PFSK-1 (cell line): ENCODE measurements around the gene POMC.

Experiments used
- POLR2AphosphoS5 ChIP-seq: IDR thresholded peaks from 2 replicates; pipeline ENCODE4 v1.6.1; 2012; ENCODE audit warnings: low read depth, mild to moderate bottlenecking, control low read depth, low read length, moderate library complexity
- REST ChIP-seq, 2 experiments: IDR thresholded peaks; 2 replicates each; pipeline versions ENCODE4 v1.6.1 to v1.8.0; 2011 to 2012; ENCODE audit warnings: low read depth in 2 of 2, low read length in 2 of 2, control low read depth in 1 of 2, inconsistent platforms in 1 of 2, mild to moderate bottlenecking in 1 of 2, moderate library complexity in 1 of 2; ENCODE audit not compliant: insufficient read depth in 1 of 2
- SIN3A ChIP-seq: IDR thresholded peaks from 2 replicates; pipeline ENCODE4 v1.6.1; 2012; ENCODE audit warnings: mild to moderate bottlenecking, low read length, moderate library complexity, borderline replicate concordance; ENCODE audit not compliant: insufficient read depth
- TAF1 ChIP-seq: IDR thresholded peaks from 2 replicates; pipeline ENCODE4 v1.6.1; 2012; ENCODE audit warnings: low read length, control low read depth, borderline replicate concordance; ENCODE audit not compliant: insufficient read depth

DNA sequence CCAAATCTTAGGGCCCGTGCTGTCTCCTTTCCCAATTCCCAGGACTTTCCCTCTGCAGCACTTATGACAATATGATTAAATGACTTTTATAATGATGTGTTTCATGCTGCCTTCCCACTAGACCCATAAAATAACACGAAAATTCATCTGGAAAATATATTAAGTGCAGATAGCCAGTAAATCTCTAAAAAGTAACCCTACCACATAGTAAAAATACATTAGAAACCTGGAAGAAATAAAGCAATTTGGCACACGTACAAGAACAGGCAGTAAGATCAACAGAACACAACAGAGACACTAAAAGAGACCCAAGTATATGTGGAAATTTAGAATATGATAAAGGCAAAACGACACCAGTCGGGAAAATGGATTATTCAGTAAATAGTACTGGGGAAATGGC is 30.2 kb upstream of the POMC start:
- TF ChIP-seq POLR2AphosphoS5 (no peak), SIN3A (no peak), TAF1 (no peak), REST (IDR thresholded peaks at IDR 0.05; ENCODE audit: insufficient read depth in 1 of 2, low read depth in 2 of 2, low read length in 2 of 2) (no peak)
